ENCODE measurements around the gene FBXO31.

FBXO31 gene

DNA sequence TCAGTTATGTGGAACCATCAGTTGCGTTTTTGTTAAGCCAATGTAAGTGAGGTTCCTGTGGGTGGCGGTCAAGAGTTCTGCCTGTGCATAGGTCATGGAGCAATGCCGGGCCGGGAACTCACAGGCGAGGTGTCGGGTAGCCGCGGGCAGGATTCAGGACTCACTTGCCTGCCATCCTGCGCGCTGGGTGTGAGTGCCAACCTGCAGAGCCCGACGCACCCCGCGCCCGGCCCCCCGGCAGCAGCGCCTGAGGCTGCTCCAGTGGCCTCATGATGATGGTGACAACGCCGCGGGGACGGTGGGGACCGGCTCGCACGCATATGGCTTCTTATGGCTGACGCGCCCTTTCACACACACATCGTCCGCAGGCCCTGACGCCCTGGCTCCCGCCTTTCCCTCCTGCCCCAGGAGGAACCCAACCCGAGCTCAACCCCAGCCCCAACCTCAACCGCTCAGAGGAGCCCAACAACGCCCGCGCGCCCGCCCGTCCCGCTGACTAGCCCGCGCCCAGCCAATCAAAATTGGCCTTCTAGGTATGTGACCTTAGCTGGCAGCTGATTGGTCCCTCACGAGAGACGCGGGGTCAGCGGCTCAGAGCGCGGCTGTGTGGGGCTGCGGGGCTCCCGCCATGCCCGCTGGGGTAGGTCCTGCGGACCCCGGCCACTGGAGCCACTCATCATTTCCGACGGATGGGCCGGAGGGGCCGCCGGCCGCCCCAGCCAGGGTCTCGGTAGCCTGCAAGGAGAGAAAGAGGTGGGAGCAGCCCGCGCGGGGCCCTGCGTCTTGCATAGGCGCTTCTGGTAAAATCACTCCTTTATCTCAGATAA is 66.4 kb downstream of the FBXO31 start, which contains the start of gene C16orf95:
TSS of gene C16orf95 (minus strand) at position 470 of the 827 bp plus-strand sequence. CDS start at position 320, 150 bp downstream.
- peak; percentile 61 to 98 (median 93) for DNase-seq

DNA sequence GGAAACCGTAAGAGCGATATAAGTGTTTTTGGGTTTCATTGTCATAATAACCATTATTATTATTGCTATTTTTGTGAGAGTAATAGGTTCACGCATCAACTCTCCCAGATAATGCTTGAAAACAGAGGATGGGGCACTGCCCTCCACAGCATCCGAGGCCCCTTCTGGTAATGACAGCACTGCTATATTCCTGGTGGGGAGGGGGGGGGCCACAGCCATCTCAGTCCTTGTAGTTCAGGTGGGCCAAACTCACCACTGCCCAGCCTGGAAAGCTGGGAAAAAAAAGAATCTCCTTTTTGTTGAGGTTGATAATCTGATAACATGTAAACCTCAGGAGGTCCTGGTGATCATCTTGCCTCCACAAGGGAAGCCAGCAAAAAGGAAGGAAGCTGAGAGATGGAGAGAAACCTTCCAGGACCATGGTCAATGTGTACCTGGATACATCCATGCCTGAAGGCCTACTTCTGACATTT is 67.1 kb downstream of the FBXO31 start:
- no peak for DNase-seq

- DNase-seq: no peak
Observed at GRCh38 chr16:87314990-87315420, 68.6 kb downstream of the FBXO31 start.

- no peak for DNase-seq
Observed at GRCh38 chr16:87312008-87312407, 71.6 kb downstream of the FBXO31 start.

- DNase-seq: no peak
Observed at GRCh38 chr16:87311387-87311786, 72.2 kb downstream of the FBXO31 start.

DNA sequence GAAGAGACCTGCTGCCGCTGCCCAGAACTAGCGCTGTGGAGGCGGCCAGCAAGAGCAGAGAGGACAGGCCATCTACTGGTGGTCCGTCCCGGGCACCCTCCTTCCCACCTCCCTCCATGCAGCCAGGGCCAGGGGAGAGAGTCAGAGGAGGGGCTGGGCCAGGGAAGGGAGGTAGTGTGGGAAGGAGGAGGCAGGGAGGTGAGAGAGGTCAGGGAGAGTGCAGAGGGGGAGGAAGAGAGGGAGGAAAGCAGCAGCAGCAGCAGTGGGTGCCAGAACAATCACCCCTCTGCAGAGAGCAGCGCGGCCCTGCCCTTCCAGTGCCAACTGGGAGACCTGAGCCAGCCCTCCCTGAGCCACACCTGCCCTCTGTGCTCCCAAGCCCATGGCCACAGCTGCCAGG is 73.0 kb downstream of the FBXO31 start:
- no peak for DNase-seq

DNA sequence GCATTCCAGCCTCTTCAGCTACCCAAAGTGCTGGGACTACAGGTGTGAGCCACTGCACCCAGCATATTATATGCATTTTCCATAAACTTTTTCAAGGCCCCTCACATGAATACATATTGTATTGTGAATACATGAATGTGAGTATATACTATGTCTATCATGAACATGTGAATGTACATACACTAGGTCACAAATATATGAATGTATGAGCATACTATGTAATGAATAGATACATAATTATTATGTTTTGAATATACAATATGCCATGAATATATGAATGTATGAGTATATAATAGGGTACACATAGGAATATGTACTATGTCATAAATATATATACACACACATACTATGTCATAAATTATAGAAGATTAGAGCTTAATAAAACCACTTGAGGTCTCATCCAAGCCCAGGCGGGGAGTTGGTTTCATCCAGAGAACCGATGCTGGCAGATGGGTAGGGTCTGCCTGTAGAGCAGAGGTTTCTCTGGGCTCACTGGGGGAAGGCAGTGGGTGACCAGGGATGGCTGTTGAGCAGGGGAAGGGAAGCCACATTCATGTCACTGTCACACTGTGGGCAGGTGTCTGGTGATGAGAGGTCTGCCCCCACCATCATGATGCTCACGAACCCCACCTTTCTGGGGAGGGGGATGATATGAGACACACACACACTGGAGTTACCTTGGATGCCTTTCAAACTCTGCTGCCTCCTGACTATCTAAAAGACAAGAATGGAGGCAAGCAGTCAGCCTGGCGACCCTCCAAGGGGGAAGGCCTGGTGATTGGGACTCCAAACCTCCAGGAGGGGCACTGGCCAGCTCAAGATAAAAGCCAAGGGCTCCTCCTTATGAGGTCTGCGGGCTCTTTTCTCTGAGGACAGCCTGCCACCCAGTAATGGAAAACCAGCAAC is 73.7 kb downstream of the FBXO31 start:
- no peak for DNase-seq

- DNase-seq: no peak
Observed at GRCh38 chr16:87308826-87309225, 74.8 kb downstream of the FBXO31 start.

- no peak for DNase-seq
Observed at GRCh38 chr16:87306516-87306915, 77.1 kb downstream of the FBXO31 start.

- no peak for DNase-seq
Observed at GRCh38 chr16:87305505-87306391, 77.8 kb downstream of the FBXO31 start.

DNA sequence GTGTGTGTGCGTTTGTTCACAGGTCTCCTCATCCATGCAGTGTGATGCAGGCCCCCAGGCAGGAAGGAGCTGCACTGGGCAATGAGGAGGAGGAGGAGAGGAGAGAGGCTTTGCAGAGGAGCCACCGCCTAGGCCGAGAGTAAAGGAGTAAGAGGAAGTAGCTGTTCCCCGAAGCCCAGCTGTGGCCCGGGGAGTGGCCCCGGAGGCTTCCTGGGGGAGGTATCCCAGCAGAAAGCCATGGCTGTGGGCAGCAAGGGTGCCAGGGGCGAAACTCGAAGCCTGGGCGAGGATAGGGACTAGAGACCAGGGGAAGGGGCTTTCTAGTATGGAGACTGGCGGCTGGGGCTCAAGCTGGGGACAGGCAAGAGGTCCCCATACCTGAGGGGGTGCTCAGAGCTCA is 78.6 kb downstream of the FBXO31 start:
- no peak for DNase-seq

- no peak for DNase-seq
Observed at GRCh38 chr16:87303962-87304521, 79.5 kb downstream of the FBXO31 start.

GRCh38 chr16:87303431-87303930 is 80.1 kb downstream of the FBXO31 start:
- no peak for DNase-seq

DNA sequence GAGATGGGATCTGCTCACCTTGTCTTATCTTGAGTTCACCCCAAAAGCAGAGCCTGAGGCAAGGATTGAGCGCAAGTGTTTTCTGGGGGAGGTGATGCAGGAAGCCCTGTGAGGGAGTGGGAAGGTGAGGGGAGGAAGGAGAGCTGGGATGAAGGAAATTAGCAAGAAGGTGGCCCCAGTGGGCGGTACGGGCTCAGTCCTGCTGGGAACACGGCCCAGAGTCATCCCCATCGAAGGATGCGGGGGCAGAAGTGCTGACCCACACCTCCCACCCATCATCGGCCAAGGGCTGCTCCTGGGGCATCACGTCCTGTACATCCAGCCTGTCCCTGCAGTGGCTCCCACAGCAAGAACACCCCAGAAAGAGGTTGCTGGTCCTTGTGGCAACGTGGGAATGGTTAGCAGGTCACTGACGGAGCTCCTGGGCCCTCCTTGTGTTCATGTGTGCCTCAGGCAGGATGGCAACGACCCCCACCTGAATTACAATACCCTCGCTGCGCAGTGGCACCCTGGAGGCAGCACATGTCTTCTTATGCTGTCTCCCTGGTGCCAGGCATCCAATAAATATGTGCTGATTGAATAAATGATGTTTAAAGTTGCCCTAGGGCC is 84.6 kb downstream of the FBXO31 start:
- DNase-seq: no peak

DNA sequence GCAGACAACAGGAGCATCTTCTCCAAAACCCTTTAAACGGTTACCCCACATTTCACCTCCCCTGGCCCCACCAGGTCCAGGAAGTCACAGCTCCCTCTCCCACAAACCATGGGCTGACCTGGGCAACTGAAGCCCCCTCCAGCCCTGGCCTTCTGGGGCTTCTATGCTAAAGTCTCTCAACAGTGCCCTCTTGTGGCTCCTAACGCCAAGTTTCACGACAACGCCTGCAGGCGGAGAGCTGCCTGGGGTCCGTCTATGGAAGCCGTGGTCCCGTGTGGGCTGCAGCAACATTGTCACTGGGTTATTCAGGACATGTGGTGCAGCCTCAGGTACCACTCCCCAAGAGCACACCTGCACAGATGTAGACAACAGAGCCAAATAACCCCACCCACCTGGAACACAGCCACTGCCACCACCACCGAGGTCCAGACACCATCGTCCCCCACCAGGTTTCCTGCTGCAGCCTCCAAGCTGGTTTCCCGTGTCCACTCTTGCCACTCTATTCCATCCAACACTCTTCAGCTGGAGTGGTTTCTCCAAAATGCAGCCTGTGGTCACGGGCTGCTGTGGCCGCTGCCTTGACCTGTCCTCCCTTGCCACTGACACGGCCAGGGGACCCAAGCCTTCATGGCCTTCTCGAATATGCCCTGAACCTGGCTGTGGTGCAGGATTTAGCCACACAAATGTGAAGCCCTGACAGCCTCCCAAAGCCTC is 85.5 kb downstream of the FBXO31 start:
- peak in 7 of 56 donors; percentile 1 to 38 (median 6) for DNase-seq

DNA sequence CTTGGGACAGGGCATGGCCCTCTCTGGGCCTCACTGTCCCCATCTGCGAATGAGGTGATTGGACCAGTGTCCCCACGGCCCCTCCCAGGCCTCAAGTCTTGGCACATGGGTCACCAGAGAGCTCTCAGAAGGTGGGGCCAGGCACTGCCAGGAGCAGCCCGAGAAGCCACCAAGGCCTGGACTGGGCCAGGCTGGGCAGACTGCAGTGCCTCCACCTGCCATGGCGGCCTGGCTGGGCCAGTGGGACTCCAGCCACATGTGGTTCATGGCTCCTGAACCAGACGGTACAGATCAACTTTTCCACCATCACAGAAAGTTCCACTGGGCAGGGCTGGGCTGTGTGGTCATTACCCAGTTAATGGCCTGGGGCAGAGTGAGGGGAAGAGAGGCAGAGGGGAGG is 86.2 kb downstream of the FBXO31 start:
- no peak for DNase-seq

DNA sequence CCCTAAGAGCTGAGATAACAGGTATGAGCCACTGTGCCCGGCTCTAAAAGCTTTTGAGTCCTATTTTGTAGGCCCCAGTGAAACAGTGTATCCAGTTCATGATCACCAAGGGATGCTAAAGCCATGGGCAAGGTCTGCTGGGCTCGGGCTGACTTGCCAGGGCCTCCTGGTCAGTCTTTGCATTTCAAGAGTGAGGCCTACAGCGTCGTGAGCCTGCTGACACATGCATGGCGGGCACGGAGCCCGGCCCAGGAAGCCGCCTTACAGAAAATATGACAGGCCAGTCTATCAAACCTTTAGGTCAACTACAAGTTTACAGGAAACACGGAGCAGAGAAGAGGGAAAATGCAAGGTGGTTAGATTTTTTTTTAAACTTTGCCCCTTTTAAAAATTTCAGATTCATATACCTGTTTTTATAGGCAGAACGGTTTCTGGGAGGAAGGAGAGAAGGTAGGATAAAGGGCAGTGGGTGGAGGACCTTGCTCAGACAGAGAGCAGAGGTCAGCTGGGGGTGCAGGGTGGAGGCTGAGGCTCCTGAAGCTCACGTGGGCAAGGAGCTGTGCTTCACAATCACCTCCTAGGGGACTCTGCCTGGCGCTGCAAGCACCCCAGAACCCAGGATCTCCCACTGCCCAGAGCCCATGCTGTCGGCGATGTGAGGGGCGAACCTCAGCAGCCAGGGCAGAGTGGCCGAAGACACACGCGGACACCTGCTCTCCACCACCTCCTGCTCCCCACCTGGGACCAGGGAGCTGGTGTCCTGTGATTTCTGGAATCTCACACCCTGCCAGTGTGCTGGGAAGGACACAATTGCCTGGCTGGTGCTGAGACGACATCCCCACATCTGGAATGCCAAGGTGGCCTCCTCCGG is 87.7 kb downstream of the FBXO31 start:
- DNase-seq: no peak

GRCh38 chr16:87295259-87295658 is 88.3 kb downstream of the FBXO31 start:
- DNase-seq: no peak

All from nucleus accumbens (tissue), 56 donors.